HepG2 (cell line): Measurements from ENCODE around the gene BATF2. TPM values are rescaled to one million over a fixed set of nuclear protein-coding genes. Genes with fewer than 3 reads are reported as not detected.

Experiments
- CBFB ChIP-seq: sonication (generic); formaldehyde crosslinking; IDR thresholded peaks from 2 replicates; pipeline ENCODE4 v1.4.0; 2020; ENCODE audit warnings: missing genetic modification reagents
- CTCF ChIP-seq: sonication (generic); formaldehyde crosslinking; IDR thresholded peaks from 2 replicates; pipeline ENCODE4 v1.5.0; 2020; ENCODE audit warnings: mild to moderate bottlenecking, missing genetic modification reagents, moderate library complexity
- ELF1 ChIP-seq: sonication (generic); formaldehyde crosslinking; IDR thresholded peaks from 2 replicates; pipeline ENCODE4 v1.4.0; 2020; ENCODE audit warnings: missing genetic modification reagents
- EP300 ChIP-seq, 3 experiments: sonication (generic) in 1 of 3; formaldehyde crosslinking in 1 of 3; IDR thresholded peaks; 2 replicates each; pipeline versions ENCODE4 v1.5.1 to v1.6.1; 2011 to 2020; ENCODE audit warnings: low read depth in 2 of 3, low read length in 2 of 3, borderline replicate concordance in 1 of 3, improper control_type of control experiment in 1 of 3, mild to moderate bottlenecking in 1 of 3, missing genetic modification reagents in 1 of 3, moderate library complexity in 1 of 3
- ETV5 ChIP-seq: IDR thresholded peaks from 2 replicates; pipeline ENCODE4 v1.6.1; 2018; ENCODE audit warnings: missing biosample characterization, missing genetic modification reagents, inconsistent platforms, borderline replicate concordance
- HIVEP1 ChIP-seq: sonication (generic); formaldehyde crosslinking; IDR thresholded peaks from 2 replicates; pipeline ENCODE4 v1.4.0; 2020; ENCODE audit warnings: mild to moderate bottlenecking, missing genetic modification reagents
- HOXA9 ChIP-seq: sonication (generic); formaldehyde crosslinking; IDR thresholded peaks from 2 replicates; pipeline ENCODE4 v1.8.1; 2022; ENCODE audit warnings: missing genetic modification reagents, mild to moderate bottlenecking, moderate library complexity, borderline replicate concordance
- KDM4B ChIP-seq: sonication (generic); formaldehyde crosslinking; IDR thresholded peaks from 2 replicates; pipeline ENCODE4 v1.4.0; 2020; ENCODE audit warnings: missing genetic modification reagents
- NFYC ChIP-seq: IDR thresholded peaks from 2 replicates; pipeline ENCODE4 v1.6.1; 2016; ENCODE audit warnings: missing genetic modification reagents, missing compliant biosample characterization
- PAXIP1 ChIP-seq: sonication (generic); formaldehyde crosslinking; conservative IDR thresholded peaks from 2 replicates; pipeline ENCODE4 v1.4.0; 2020; ENCODE audit warnings: mild to moderate bottlenecking, missing genetic modification reagents, moderate library complexity
- TGIF2 ChIP-seq: IDR thresholded peaks from 2 replicates; pipeline ENCODE4 v1.6.1; 2016; ENCODE audit warnings: control low read depth, missing compliant biosample characterization
- YY1 ChIP-seq: IDR thresholded peaks from 2 replicates; pipeline ENCODE4 v1.6.1; 2011; ENCODE audit warnings: low read length, low read depth, moderate library complexity, mild to moderate bottlenecking; ENCODE audit not compliant: insufficient read depth, insufficient replicate concordance
- ZBTB42 ChIP-seq: sonication (generic); formaldehyde crosslinking; IDR thresholded peaks from 2 replicates; pipeline ENCODE4 v1.5.0; 2020; ENCODE audit warnings: mild to moderate bottlenecking, missing genetic modification reagents
- ZMYM3 ChIP-seq: sonication (generic); formaldehyde crosslinking; IDR thresholded peaks from 2 replicates; pipeline ENCODE4 v1.5.1; 2020; ENCODE audit warnings: mild to moderate bottlenecking, missing genetic modification reagents
- ZNF572 ChIP-seq: sonication (generic); formaldehyde crosslinking; IDR thresholded peaks from 2 replicates; pipeline ENCODE4 v1.5.1; 2020; ENCODE audit warnings: mild to moderate bottlenecking, missing genetic modification reagents
- ZNF792 ChIP-seq: IDR thresholded peaks from 2 replicates; pipeline ENCODE4 v1.6.1; 2016
- ZNF878 ChIP-seq: sonication (generic); formaldehyde crosslinking; IDR thresholded peaks from 2 replicates; pipeline ENCODE4 v1.8.1; 2023; ENCODE audit warnings: mild to moderate bottlenecking, missing genetic modification reagents, moderate library complexity
- ZSCAN25 ChIP-seq: sonication (generic); formaldehyde crosslinking; IDR thresholded peaks from 2 replicates; pipeline ENCODE4 v1.8.0; 2022; ENCODE audit warnings: mild to moderate bottlenecking, missing genetic modification reagents
- ZSCAN30 ChIP-seq: sonication (generic); formaldehyde crosslinking; IDR thresholded peaks from 2 replicates; pipeline ENCODE4 v1.5.0; 2020; ENCODE audit warnings: mild to moderate bottlenecking, missing genetic modification reagents
- polyA plus RNA-seq, 8 experiments: library from polyadenylated mRNA; depleted of rRNA in 3 of 8; stranded (reverse) in 7 of 8; unstranded in 1 of 8; fragments of >200 nt; fragmentation: Illumina TruSeq in 4 of 8; extraction: Trizol in 4 of 8; gene quantifications; 2 replicates each; pipeline versions ENCODE4 v1.2.1 to v1.2.3, GENCODE V29; 2011 to 2016; ENCODE audit warnings: low read depth in 4 of 8, missing spikeins in 1 of 8, mixed read lengths in 1 of 8; ENCODE audit not compliant: insufficient read depth in 1 of 8
- total RNA-seq, 5 experiments: library from RNA; depleted of rRNA; stranded (reverse); fragments of >200 nt; fragmentation: Illumina TruSeq; extraction: Trizol; gene quantifications; 2 replicates each; pipeline ENCODE4 v1.2.3, GENCODE V29; 2016; ENCODE audit warnings: low read depth in 1 of 5
- TF ChIP-seq, protein P1 (sequence below): sonication (generic); formaldehyde crosslinking; IDR thresholded peaks from 2 replicates; pipeline ENCODE4 v1.5.0; 2020; ENCODE audit warnings: missing genetic modification reagents
- TF ChIP-seq, protein P2 (sequence below): sonication (generic); formaldehyde crosslinking; IDR thresholded peaks from 2 replicates; pipeline ENCODE4 v1.4.0; 2020; ENCODE audit warnings: mild to moderate bottlenecking, missing genetic modification reagents

Gene BATF2
- total and polyA plus RNA-seq, 2 of the 13 experiments (the other 11 are each of a cell fraction or from before 2014, with no cell fraction given) = 2.8 to 3.9 TPM

GRCh38 chr11:65013130-65013887, 16.5 kb upstream of the BATF2 start (continued):
- peak; percentile 71 for TF ChIP-seq CTCF (CRISPR knock-in tag)
- TF ChIP-seq ZSCAN30 (CRISPR knock-in tag) = no peak
- TF ChIP-seq TGIF2 = 0 out of 2 replicates have a peak, but pooled peaks have one; percentile 8
- TF ChIP-seq, protein P1, sequence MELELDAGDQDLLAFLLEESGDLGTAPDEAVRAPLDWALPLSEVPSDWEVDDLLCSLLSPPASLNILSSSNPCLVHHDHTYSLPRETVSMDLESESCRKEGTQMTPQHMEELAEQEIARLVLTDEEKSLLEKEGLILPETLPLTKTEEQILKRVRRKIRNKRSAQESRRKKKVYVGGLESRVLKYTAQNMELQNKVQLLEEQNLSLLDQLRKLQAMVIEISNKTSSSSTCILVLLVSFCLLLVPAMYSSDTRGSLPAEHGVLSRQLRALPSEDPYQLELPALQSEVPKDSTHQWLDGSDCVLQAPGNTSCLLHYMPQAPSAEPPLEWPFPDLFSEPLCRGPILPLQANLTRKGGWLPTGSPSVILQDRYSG (CRISPR knock-in tag) = no peak
- no peak for TF ChIP-seq ZNF878
- TF ChIP-seq ELF1 (CRISPR knock-in tag) = peak; percentile 53
- TF ChIP-seq HIVEP1 = peak; percentile 46
- 0 out of 4 replicates have a peak, but pooled peaks of 1 of the 2 experiments have one; percentile 17 for TF ChIP-seq EP300 (IDR thresholded peaks at IDR 0.05; ENCODE audit: low read depth in 2 of 2, low read length in 2 of 2)
- TF ChIP-seq EP300 (CRISPR knock-in tag; IDR thresholded peaks at IDR 0.05; ENCODE audit: borderline replicate concordance) = no peak
- TF ChIP-seq HOXA9 (CRISPR knock-in tag) = no peak
- TF ChIP-seq ZNF792 = 0 out of 2 replicates have a peak, but pooled peaks have one; percentile 15
- TF ChIP-seq YY1 = peak; percentile 19
- no peak for TF ChIP-seq ZNF572
- peak; percentile 15; the same call in 1 of the 2 replicates for TF ChIP-seq PAXIP1 (CRISPR knock-in tag)
- TF ChIP-seq, protein P2, sequence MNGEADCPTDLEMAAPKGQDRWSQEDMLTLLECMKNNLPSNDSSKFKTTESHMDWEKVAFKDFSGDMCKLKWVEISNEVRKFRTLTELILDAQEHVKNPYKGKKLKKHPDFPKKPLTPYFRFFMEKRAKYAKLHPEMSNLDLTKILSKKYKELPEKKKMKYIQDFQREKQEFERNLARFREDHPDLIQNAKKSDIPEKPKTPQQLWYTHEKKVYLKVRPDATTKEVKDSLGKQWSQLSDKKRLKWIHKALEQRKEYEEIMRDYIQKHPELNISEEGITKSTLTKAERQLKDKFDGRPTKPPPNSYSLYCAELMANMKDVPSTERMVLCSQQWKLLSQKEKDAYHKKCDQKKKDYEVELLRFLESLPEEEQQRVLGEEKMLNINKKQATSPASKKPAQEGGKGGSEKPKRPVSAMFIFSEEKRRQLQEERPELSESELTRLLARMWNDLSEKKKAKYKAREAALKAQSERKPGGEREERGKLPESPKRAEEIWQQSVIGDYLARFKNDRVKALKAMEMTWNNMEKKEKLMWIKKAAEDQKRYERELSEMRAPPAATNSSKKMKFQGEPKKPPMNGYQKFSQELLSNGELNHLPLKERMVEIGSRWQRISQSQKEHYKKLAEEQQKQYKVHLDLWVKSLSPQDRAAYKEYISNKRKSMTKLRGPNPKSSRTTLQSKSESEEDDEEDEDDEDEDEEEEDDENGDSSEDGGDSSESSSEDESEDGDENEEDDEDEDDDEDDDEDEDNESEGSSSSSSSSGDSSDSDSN (CRISPR knock-in tag) = peak; percentile 51; the same call in 1 of the 2 replicates
- peak; percentile 85 for TF ChIP-seq ZMYM3 (CRISPR knock-in tag)
- TF ChIP-seq CBFB (CRISPR knock-in tag) = no peak
- peak; percentile 94 for TF ChIP-seq ZSCAN25 (CRISPR knock-in tag)
- 0 out of 2 replicates have a peak, but pooled peaks have one; percentile 23 for TF ChIP-seq KDM4B
- no peak for TF ChIP-seq ZBTB42 (CRISPR knock-in tag)
- TF ChIP-seq ETV5 (CRISPR knock-in tag) = no peak
- no peak for TF ChIP-seq NFYC
